Naive thymus-derived CD4-positive, alpha-beta T cell (primary cell): ENCODE data around the gene STXBP3. TPM values are rescaled to one million over a fixed set of nuclear protein-coding genes. Genes with fewer than 3 reads are reported as not detected.

Source experiments
- ATAC-seq: fragments of 150-1000 bp; cut with Tn5 transposase; 2 replicates; pipeline ENCODE4 v1.10.0; 2021; ENCODE audit warnings: mild to moderate bottlenecking, moderate library complexity
- CTCF ChIA-PET: fragments of 350-600 bp; sonication (Branson Sonifier 250); formaldehyde crosslinking; loops from one replicate; lab custom pipeline; 2021; ENCODE audit warnings: antibody characterized with exemption; lab: Charles Lee
- POLR2A ChIA-PET: fragments of 350-600 bp; sonication (Branson Sonifier 250); formaldehyde crosslinking; loops from one replicate; lab custom pipeline; 2021; ENCODE audit warnings: antibody characterized with exemption, inconsistent platforms; lab: Charles Lee
- DNase-seq, 9 donors: peaks; one replicate each; pipeline versions ENCODE4 v3.0.0 to v3.0.0-alpha.2; 2020 to 2022; ENCODE audit warnings: mixed read lengths in 1 of 9
- H3K27ac ChIP-seq: one replicate; pipeline ENCODE4 v1.7.0; 2013; ENCODE audit warnings: mild to moderate bottlenecking, low read depth, low read length, moderate library complexity
- H3K27me3 ChIP-seq, 2 donors: one replicate each; pipeline ENCODE4 v1.7.0; 2013; ENCODE audit warnings: low read length in 2 of 2, mild to moderate bottlenecking in 2 of 2, moderate library complexity in 2 of 2; ENCODE audit not compliant: control insufficient read depth in 2 of 2, insufficient read depth in 2 of 2
- H3K36me3 ChIP-seq, 3 experiments: 1 replicate in 2 of 3; 2 replicates in 1 of 3; pipeline ENCODE4 v1.7.0; 2013; ENCODE audit warnings: low read length in 3 of 3, mild to moderate bottlenecking in 3 of 3, moderate library complexity in 1 of 3; ENCODE audit not compliant: insufficient read depth in 3 of 3, control insufficient read depth in 2 of 3
- H3K4me1 ChIP-seq, 2 donors: one replicate each; pipeline ENCODE4 v1.7.0; 2013; ENCODE audit warnings: low read length in 2 of 2, mild to moderate bottlenecking in 2 of 2, moderate library complexity in 1 of 2; ENCODE audit not compliant: control insufficient read depth in 2 of 2, insufficient read depth in 2 of 2
- H3K4me3 ChIP-seq: 2 replicates; pipeline ENCODE4 v1.7.0; 2013; ENCODE audit warnings: mild to moderate bottlenecking, low read length
- H3K9me3 ChIP-seq, 3 experiments: 1 replicate in 2 of 3; 2 replicates in 1 of 3; pipeline ENCODE4 v1.7.0; 2013; ENCODE audit warnings: low read length in 3 of 3; ENCODE audit not compliant: control insufficient read depth in 2 of 3
- H3K27ac Mint-ChIP-seq, 9 donors: one replicate each; pipeline ENCODE4 v1.8.0; 2020 to 2022; ENCODE audit warnings: mixed read lengths in 9 of 9, mild to moderate bottlenecking in 8 of 9, moderate library complexity in 5 of 9, inconsistent platforms in 2 of 9
- H3K27me3 Mint-ChIP-seq, 5 donors: one replicate each; pipeline ENCODE4 v1.8.0; 2021 to 2022; ENCODE audit warnings: mixed read lengths in 5 of 5, mild to moderate bottlenecking in 1 of 5
- H3K36me3 Mint-ChIP-seq, 5 donors: one replicate each; pipeline ENCODE4 v1.8.0; 2020 to 2022; ENCODE audit warnings: mixed read lengths in 5 of 5, mild to moderate bottlenecking in 3 of 5, inconsistent platforms in 1 of 5
- H3K4me1 Mint-ChIP-seq, 7 donors: one replicate each; pipeline ENCODE4 v1.8.0; 2020 to 2022; ENCODE audit warnings: mixed read lengths in 7 of 7, mild to moderate bottlenecking in 3 of 7, inconsistent platforms in 1 of 7
- H3K4me3 Mint-ChIP-seq, 10 donors: one replicate each; pipeline ENCODE4 v1.8.0; 2020 to 2022; ENCODE audit warnings: mild to moderate bottlenecking in 10 of 10, mixed read lengths in 10 of 10, moderate library complexity in 6 of 10, inconsistent platforms in 2 of 10
- H3K9me3 Mint-ChIP-seq, 11 donors: one replicate each; pipeline ENCODE4 v1.8.0; 2020 to 2022; ENCODE audit warnings: mixed read lengths in 11 of 11, mild to moderate bottlenecking in 4 of 11, inconsistent platforms in 1 of 11, moderate library complexity in 1 of 11
- intact Hi-C, 2 donors: fragments of 100-400 bp; cut with micrococcal nuclease; formaldehyde crosslinking; loops; one replicate each; pipeline ENCODE4 v1.15.1; 2023
- polyA plus RNA-seq, 2 donors: library from polyadenylated mRNA; unstranded; fragments of 300-500 nt; fragmentation: Illumina TruSeq; gene quantifications; one replicate each; pipeline ENCODE4 v1.2.3, GENCODE V29; 2021
- total RNA-seq, 6 experiments: library from RNA in 5 of 6; stranded (reverse) in 5 of 6; gene quantifications; 1 replicate in 5 of 6; 2 replicates in 1 of 6; pipeline ENCODE4 v1.2.3 and lab custom pipeline; 2021 to 2026

STXBP3 gene
- total and polyA plus RNA-seq, 7 experiments from 2014 or later = 38.3 to 75.2 (median 53.0) TPM

DNA sequence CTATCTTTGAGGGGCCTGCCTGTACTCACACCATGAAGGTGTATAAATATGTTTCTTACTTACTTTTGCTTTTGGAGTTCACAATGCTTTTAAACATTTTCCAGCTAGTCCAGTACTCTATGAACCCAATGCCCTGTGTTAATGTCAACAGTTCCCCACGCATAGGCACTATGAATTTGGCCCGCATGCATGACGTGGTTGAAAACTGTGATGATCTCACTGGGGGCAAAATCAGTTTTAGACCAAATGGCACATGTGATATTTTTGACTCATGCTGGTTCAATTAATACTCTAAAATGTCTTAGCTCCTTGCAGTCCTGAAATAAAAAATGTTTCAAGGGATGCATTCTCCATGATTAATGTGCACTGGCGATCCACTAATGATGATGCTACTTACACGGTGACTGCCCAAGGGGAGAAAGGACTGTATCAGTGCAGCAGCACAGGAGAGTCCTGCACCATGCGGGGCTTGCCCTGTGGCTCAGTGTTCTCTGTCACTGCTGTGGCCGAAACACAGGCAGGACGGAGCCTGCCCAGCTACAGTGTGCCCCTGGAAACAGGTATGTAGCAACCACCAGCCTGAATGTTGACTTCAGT lies 18.0 kb upstream of the STXBP3 start:
- ChIA-PET CTCF (no interaction called here), POLR2A (interaction anchor here (1.0 kb wide), 1 partner anchor 33 kb away, joined by 3 read pairs; no protein-coding TSS in a partner anchor)
- Histone ChIP-seq H3K9me3 (no peaks in the 10 kb centered on the region), H3K27me3 (no peaks in the 10 kb centered on the region), H3K27ac (no peak overlapping the region), H3K36me3 (no peaks in the 10 kb centered on the region), H3K4me1 (no peaks in the 10 kb centered on the region), H3K4me3 (no peak overlapping the region)
- Mint-ChIP-seq H3K4me1 (no peaks in the 10 kb centered on the region), H3K9me3 (no peaks in the 10 kb centered on the region), H3K27me3 (peaks cover 0 to 47% (median 10%) of the 10 kb centered on the region in 5 donors), H3K4me3 (no peak overlapping the region), H3K27ac (no peak overlapping the region), H3K36me3 (no peaks in the 10 kb centered on the region)
- no peak for DNase-seq
- no peak for ATAC-seq
- intact Hi-C loops = no loop called here

DNA sequence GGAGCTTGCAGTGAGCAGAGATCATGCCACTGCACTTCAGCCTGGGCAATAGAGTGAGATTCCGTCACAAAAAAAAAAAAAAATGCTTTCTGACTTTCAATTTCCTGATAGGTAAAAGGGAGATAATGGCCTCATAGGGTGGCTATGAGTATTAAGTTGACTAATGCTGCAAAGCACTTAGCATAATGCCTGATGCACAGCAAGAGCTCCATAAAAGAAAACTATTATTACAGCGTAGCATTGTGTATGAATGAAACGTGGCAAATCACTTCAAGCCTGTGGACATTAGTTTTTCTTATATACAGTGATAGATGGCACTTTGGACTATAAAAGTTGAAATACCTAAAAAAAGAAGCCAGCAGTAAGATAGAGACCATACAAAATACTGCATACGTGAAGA lies 17.0 kb upstream of the STXBP3 start:
- Histone ChIP-seq H3K4me3 (no peak overlapping the region), H3K36me3 (no peaks in the 10 kb centered on the region), H3K4me1 (no peaks in the 10 kb centered on the region), H3K27ac (no peak overlapping the region), H3K9me3 (no peaks in the 10 kb centered on the region), H3K27me3 (no peaks in the 10 kb centered on the region)
- Mint-ChIP-seq H3K27me3 (peaks cover 0 to 51% (median 10%) of the 10 kb centered on the region in 5 donors), H3K9me3 (no peaks in the 10 kb centered on the region), H3K4me3 (peak overlapping the region in 1 of 10 donors; percentile 29), H3K36me3 (no peaks in the 10 kb centered on the region), H3K27ac (no peak overlapping the region), H3K4me1 (peaks cover 0 to 2% (median 0%) of the 10 kb centered on the region in 7 donors)
- DNase-seq (no peak), ATAC-seq (no peak)
- POLR2A ChIA-PET = interaction anchor here (0.5 to 0.9 kb wide), 2 partner anchors 23 to 25 kb away, joined by 3 read pairs; no protein-coding TSS in a partner anchor
- intact Hi-C loops = no loop called here
- CTCF ChIA-PET = interaction anchor here (0.6 kb wide), 1 partner anchor 718 kb away, joined by 4 read pairs; no protein-coding TSS in a partner anchor

- Histone ChIP-seq H3K4me1 (no peaks in the 10 kb centered on the region), H3K4me3 (no peak overlapping the region), H3K27me3 (no peaks in the 10 kb centered on the region), H3K27ac (no peak overlapping the region), H3K36me3 (no peaks in the 10 kb centered on the region), H3K9me3 (no peaks in the 10 kb centered on the region)
- Mint-ChIP-seq H3K27ac (no peak overlapping the region), H3K4me3 (no peak overlapping the region), H3K27me3 (peaks cover 0 to 54% (median 7%) of the 10 kb centered on the region in 5 donors), H3K9me3 (no peaks in the 10 kb centered on the region), H3K4me1 (peaks cover 0 to 2% (median 0%) of the 10 kb centered on the region in 7 donors), H3K36me3 (no peaks in the 10 kb centered on the region)
- DNase-seq (no peak), ATAC-seq (no peak)
- ChIA-PET CTCF (no interaction called here), POLR2A (no interaction called here)
- intact Hi-C loops = no loop called here
These were observed 14.1 kb upstream of the STXBP3 start for GRCh38 chr1:108732398-108732797.

DNA sequence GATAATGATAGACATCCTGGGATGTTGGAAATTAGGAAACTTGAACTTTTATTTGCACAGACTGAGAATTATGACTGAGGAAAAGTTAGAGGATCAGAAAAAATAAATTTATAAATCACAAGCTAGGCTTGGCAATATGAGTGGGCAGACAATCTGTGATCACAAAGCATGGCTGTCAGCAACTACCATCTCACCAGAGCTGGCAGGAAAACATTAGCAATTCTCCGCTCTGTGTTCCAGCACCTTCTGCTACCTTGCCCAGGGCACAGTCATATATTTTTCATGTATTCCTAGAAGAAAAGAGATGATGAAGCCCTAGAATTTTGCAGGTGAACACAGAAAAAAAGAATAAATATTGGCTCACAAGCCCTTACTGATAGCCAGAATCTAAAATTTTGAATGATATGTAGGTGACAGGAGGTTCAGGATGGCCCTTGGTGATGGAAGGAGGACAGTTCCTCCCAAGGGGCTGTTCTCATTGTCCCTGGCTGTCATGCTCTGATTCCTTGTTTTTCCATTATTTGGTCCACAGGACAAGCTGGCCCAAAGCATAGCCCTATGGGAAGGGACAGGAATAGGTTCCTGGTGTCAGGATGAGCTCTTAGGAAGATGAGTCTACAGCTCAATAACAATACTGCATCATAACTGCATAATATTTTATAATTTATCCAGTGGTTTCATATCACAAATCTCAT lies 12.2 kb upstream of the STXBP3 start:
- Histone ChIP-seq H3K4me3 (no peak overlapping the region), H3K36me3 (no peaks in the 10 kb centered on the region), H3K27ac (no peak overlapping the region), H3K9me3 (no peaks in the 10 kb centered on the region), H3K4me1 (no peaks in the 10 kb centered on the region), H3K27me3 (no peaks in the 10 kb centered on the region)
- ChIA-PET CTCF (no interaction called here), POLR2A (interaction anchor here (1.4 kb wide), 1 partner anchor 42 kb away, joined by 4 read pairs; the partner anchor contains the start of gene PRPF38B)
- no peak for ATAC-seq
- Mint-ChIP-seq H3K27me3 (peaks cover 0 to 48% (median 5%) of the 10 kb centered on the region in 5 donors), H3K4me3 (no peak overlapping the region), H3K4me1 (peaks cover 0 to 2% (median 0%) of the 10 kb centered on the region in 7 donors), H3K27ac (no peak overlapping the region), H3K36me3 (no peaks in the 10 kb centered on the region), H3K9me3 (no peaks in the 10 kb centered on the region)
- intact Hi-C loops = no loop called here
- no peak for DNase-seq

DNA sequence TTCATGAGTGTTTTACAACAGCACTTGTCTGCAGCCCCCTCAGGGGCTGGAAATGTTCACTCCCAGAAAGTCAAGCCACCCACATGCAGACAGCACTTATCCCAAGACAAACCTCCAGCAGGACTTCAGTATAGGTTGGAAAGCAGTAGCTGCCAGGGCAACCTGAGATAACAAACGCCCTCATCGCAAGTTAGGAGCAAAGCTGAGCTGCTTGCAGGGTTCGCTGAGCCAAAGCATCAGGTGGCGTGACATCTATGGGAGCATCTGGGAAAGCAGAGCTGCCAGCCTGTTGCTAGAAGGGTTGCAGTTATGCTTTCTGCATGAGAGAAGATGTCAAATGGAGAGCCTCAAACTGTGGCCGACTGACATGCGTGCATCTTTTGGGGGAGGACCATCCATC lies 4.2 kb upstream of the STXBP3 start:
- H3K27ac ChIP-seq = no peak overlapping the region
- intact Hi-C loops = loop anchor here in 1 of 2 donors (10.0 kb wide), 1 partner anchor 743 kb away; the partner anchor contains the start of gene ATXN7L2
- POLR2A ChIA-PET = interaction anchor here (1.2 kb wide), 1 partner anchor 334 kb away, joined by 5 read pairs; the partner anchor contains the start of gene TAF13
- DNase-seq (no peak), ATAC-seq (no peak)
- Mint-ChIP-seq H3K36me3 (peaks cover 0 to 8% (median 0%) of the 10 kb centered on the region in 5 donors), H3K27me3 (peaks cover 0 to 12% (median 0%) of the 10 kb centered on the region in 5 donors), H3K9me3 (peaks cover 0 to 4% (median 0%) of the 10 kb centered on the region in 11 donors), H3K27ac (no peak overlapping the region), H3K4me1 (peaks cover under 1 to 10% (median 7%) of the 10 kb centered on the region in 7 donors), H3K4me3 (no peak overlapping the region)
- H3K9me3 ChIP-seq = no peaks in the 10 kb centered on the region
- H3K36me3 ChIP-seq = no peaks in the 10 kb centered on the region
- H3K27me3 ChIP-seq = no peaks in the 10 kb centered on the region
- H3K4me1 ChIP-seq = peaks cover 0 to under 1% of the 10 kb centered on the region in 2 donors
- no peak overlapping the region for H3K4me3 ChIP-seq
- CTCF ChIA-PET = no interaction called here

DNA sequence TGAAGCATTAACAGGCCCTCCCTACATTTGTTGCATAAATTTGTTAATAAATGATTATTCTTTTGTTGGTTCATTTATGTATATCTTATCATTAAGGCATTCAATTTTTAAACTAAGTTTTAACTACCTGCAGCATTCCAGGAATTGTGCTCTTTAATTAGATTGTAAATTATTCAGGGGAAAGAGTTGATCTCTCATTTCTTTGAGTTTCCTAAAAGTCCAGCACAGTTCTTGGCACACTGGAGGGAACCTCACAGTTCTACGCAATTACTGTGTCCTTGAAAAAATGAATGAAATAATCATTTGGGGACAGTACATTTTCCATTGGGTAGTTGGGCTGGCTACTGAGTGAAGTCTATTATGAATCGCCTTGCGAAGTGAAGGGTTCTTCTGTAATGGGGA lies 493 bp upstream of the STXBP3 start:
- Mint-ChIP-seq H3K27ac (peak overlapping the region; percentile 93 to 100 (median 98)), H3K4me1 (peaks cover 25 to 45% (median 39%) of the 10 kb centered on the region in 7 donors), H3K27me3 (peaks cover 0 to 11% (median 0%) of the 10 kb centered on the region in 5 donors), H3K36me3 (peaks cover 0 to 16% (median 4%) of the 10 kb centered on the region in 5 donors), H3K4me3 (peak overlapping the region; percentile 90 to 100 (median 97)), H3K9me3 (peaks cover 0 to 4% (median 0%) of the 10 kb centered on the region in 11 donors)
- Histone ChIP-seq H3K4me3 (no peak overlapping the region), H3K27me3 (no peaks in the 10 kb centered on the region), H3K4me1 (peaks cover 3 to 6% of the 10 kb centered on the region in 2 donors), H3K36me3 (peaks cover 0 to 5% (median 0%) of the 10 kb centered on the region in 3 experiments), H3K9me3 (no peaks in the 10 kb centered on the region), H3K27ac (peak overlapping the region; percentile 98)
- no peak for DNase-seq
- ATAC-seq = no peak
- ChIA-PET POLR2A (interaction anchor here (1.0 to 3.4 kb wide), 2 partner anchors 54 to 99 kb away, joined by 3 to 14 read pairs; partner anchors contain the start of gene PRPF38B), CTCF (no interaction called here)
- intact Hi-C loops = loop anchor here (1.0 to 10.0 kb wide), 21 partner anchors 11 to 802 kb away; partner anchors contain the start of genes CLCC1 (in 2 of the 2), PRPF38B (in 2 of the 2), SLC25A24 (in 2 of the 2) and WDR47 (in 2 of the 2)
